Gastrocnemius medialis (tissue), 4 donors: ENCODE results near the gene CLIC2. TPM values are rescaled to one million over a fixed set of nuclear protein-coding genes. Genes with fewer than 3 reads are reported as not detected.
A peak's percentile ranks its signal among the peaks of the same experiment; 100 is the strongest.

ENCODE experiments used
- ATAC-seq, 2 donors: fragments of 150-250 bp; one replicate each; pipeline ENCODE4 v1.9.1; 2016
- DNase-seq, 2 donors: peaks; one replicate each; pipeline ENCODE4 v3.0.0-alpha.2; 2019
- H3K27ac ChIP-seq, 4 donors: fragments of 200-600 bp; sonication (generic); 1 replicate in 1 of 4; 2 replicates in 3 of 4; pipeline ENCODE4 v1.5.1; 2016 to 2018; ENCODE audit warnings: mild to moderate bottlenecking in 2 of 4, moderate library complexity in 1 of 4
- H3K27me3 ChIP-seq, 3 donors: fragments of 200-600 bp; sonication (generic) in 2 of 3; 1 replicate in 1 of 3; 2 replicates in 2 of 3; pipeline versions ENCODE4 v1.5.1 to v1.6.0; 2016 to 2019; ENCODE audit warnings: mild to moderate bottlenecking in 1 of 3, moderate library complexity in 1 of 3
- H3K36me3 ChIP-seq, 2 donors: fragments of 200-600 bp; sonication (generic) in 1 of 2; one replicate each; pipeline ENCODE4 v1.5.1; 2017 to 2018
- H3K4me1 ChIP-seq, 2 donors: fragments of 200-600 bp; sonication (generic) in 1 of 2; one replicate each; pipeline ENCODE4 v1.5.1; 2016 to 2017; ENCODE audit warnings: mild to moderate bottlenecking in 2 of 2
- H3K4me3 ChIP-seq, 4 donors: fragments of 200-600 bp; sonication (generic) in 3 of 4; 1 replicate in 1 of 4; 2 replicates in 3 of 4; pipeline ENCODE4 v1.5.1; 2016 to 2019; ENCODE audit warnings: mild to moderate bottlenecking in 2 of 4
- H3K9me3 ChIP-seq, 3 donors: fragments of 200-600 bp; sonication (generic) in 2 of 3; 1 replicate in 1 of 3; 2 replicates in 2 of 3; pipeline ENCODE4 v1.5.1; 2016 to 2019
- CTCF ChIP-seq, 5 experiments: fragments of 450-650 bp in 3 of 5; fragments of 200-600 bp in 2 of 5; sonication (generic) in 2 of 5; IDR thresholded peaks in 4 of 5; conservative IDR thresholded peaks in 1 of 5; 1 replicate in 4 of 5; 2 replicates in 1 of 5; pipeline ENCODE4 v1.5.1; 2016 to 2019; ENCODE audit warnings: antibody characterized with exemption in 5 of 5, mild to moderate bottlenecking in 3 of 5, moderate library complexity in 3 of 5
- POLR2A ChIP-seq, 2 donors: fragments of 450-650 bp; IDR thresholded peaks; one replicate each; pipeline ENCODE4 v1.6.1; 2017; ENCODE audit warnings: antibody characterized with exemption in 2 of 2, mild to moderate bottlenecking in 2 of 2, moderate library complexity in 2 of 2
- in situ Hi-C, 4 donors: fragments of 200-750 bp; cut with MboI; loops; one replicate each; pipeline versions ENCODE4 v1.15.0 to v1.8.0; 2017; ENCODE audit warnings: low sequenced_read_pairs in 4 of 4
- intact Hi-C: fragments of 100-400 bp; cut with DNase I; formaldehyde crosslinking; loops from one replicate; pipeline ENCODE4 v1.15.1; 2023; ENCODE audit warnings: low total_unique reads
- total RNA-seq, 4 donors: library from RNA; depleted of rRNA; stranded (reverse); fragments of >200 nt; gene quantifications; one replicate each; pipeline versions ENCODE4 v1.1.0 to v1.2.3, GENCODE V29; 2016

The CLIC2 gene
- total RNA-seq, 4 donors from 2014 or later, result 4.5 to 13.3 (median 7.7) TPM

- TF ChIP-seq POLR2A (IDR thresholded peaks at IDR 0.05) (no peak), CTCF (IDR thresholded peaks at IDR 0.05 in 4 of 5, conservative IDR thresholded peaks at IDR 0.05 in 1 of 5) (no peak)
- no peaks in the 10 kb centered on the region for H3K27me3 ChIP-seq
- no peaks in the 10 kb centered on the region for H3K4me1 ChIP-seq
- ATAC-seq, result no peak
- peak overlapping the region; percentile 54 to 67 (median 60) for H3K27ac ChIP-seq
- no peaks in the 10 kb centered on the region for H3K36me3 ChIP-seq
- in situ Hi-C loops, result no loop called here
- intact Hi-C loops, result no loop called here
- H3K4me3 ChIP-seq, result peak overlapping the region; percentile 18 to 43 (median 30)
- no peaks in the 10 kb centered on the region for H3K9me3 ChIP-seq
- DNase-seq, result no peak
Observed at GRCh38 chrX:155333544-155334100, 792 bp downstream of the CLIC2 start.

GRCh38 chrX:155330992-155331391 is 3.4 kb downstream of the CLIC2 start:
- Histone ChIP-seq H3K4me1 (no peaks in the 10 kb centered on the region), H3K27me3 (no peaks in the 10 kb centered on the region), H3K9me3 (no peaks in the 10 kb centered on the region), H3K27ac (peak overlapping the region in 2 of 4 donors; percentile 12 to 34), H3K4me3 (peak overlapping the region in 2 of 4 donors; percentile 14 to 43), H3K36me3 (no peaks in the 10 kb centered on the region)
- no peak for TF ChIP-seq POLR2A (IDR thresholded peaks at IDR 0.05)
- TF ChIP-seq CTCF (IDR thresholded peaks at IDR 0.05 in 4 of 5, conservative IDR thresholded peaks at IDR 0.05 in 1 of 5), result no peak
- in situ Hi-C loops, result no loop called here
- no peak for DNase-seq
- ATAC-seq, result no peak
- intact Hi-C loops, result no loop called here

GRCh38 chrX:155329293-155329692 is 5.1 kb downstream of the CLIC2 start:
- DNase-seq, result no peak
- no peak overlapping the region for H3K27ac ChIP-seq
- no peaks in the 10 kb centered on the region for H3K9me3 ChIP-seq
- intact Hi-C loops, result no loop called here
- no peaks in the 10 kb centered on the region for H3K27me3 ChIP-seq
- ATAC-seq, result no peak
- H3K36me3 ChIP-seq, result no peaks in the 10 kb centered on the region
- H3K4me3 ChIP-seq, result no peak overlapping the region
- H3K4me1 ChIP-seq, result no peaks in the 10 kb centered on the region
- in situ Hi-C loops, result no loop called here
- TF ChIP-seq POLR2A (IDR thresholded peaks at IDR 0.05) (no peak), CTCF (IDR thresholded peaks at IDR 0.05 in 4 of 5, conservative IDR thresholded peaks at IDR 0.05 in 1 of 5) (no peak)

GRCh38 chrX:155326610-155327009 is 7.8 kb downstream of the CLIC2 start:
- TF ChIP-seq CTCF (IDR thresholded peaks at IDR 0.05 in 4 of 5, conservative IDR thresholded peaks at IDR 0.05 in 1 of 5) (no peak), POLR2A (IDR thresholded peaks at IDR 0.05) (no peak)
- Histone ChIP-seq H3K4me3 (no peak overlapping the region), H3K4me1 (no peaks in the 10 kb centered on the region), H3K27me3 (no peaks in the 10 kb centered on the region), H3K36me3 (no peaks in the 10 kb centered on the region), H3K9me3 (no peaks in the 10 kb centered on the region), H3K27ac (no peak overlapping the region)
- in situ Hi-C loops (no loop called here), intact Hi-C loops (no loop called here)
- DNase-seq (no peak), ATAC-seq (no peak)

- no peak overlapping the region for H3K27ac ChIP-seq
- DNase-seq (no peak), ATAC-seq (no peak)
- no peak for TF ChIP-seq POLR2A (IDR thresholded peaks at IDR 0.05)
- TF ChIP-seq CTCF (IDR thresholded peaks at IDR 0.05 in 4 of 5, conservative IDR thresholded peaks at IDR 0.05 in 1 of 5), result no peak
- H3K4me3 ChIP-seq, result no peak overlapping the region
- intact Hi-C loops, result no loop called here
- no peaks in the 10 kb centered on the region for H3K9me3 ChIP-seq
- in situ Hi-C loops, result no loop called here
- no peaks in the 10 kb centered on the region for H3K36me3 ChIP-seq
- no peaks in the 10 kb centered on the region for H3K4me1 ChIP-seq
- H3K27me3 ChIP-seq, result no peaks in the 10 kb centered on the region
Observed at GRCh38 chrX:155314260-155314659, 20.2 kb downstream of the CLIC2 start.
